Neural progenitor cell (in vitro differentiated cells): ENCODE measurements around the gene CHD1. TPM values are rescaled to one million over a fixed set of nuclear protein-coding genes. Genes with fewer than 3 reads are reported as not detected.

Source experiments
- DNase-seq: peaks from one replicate; pipeline ENCODE4 v3.0.0-alpha.2; 2016; ENCODE audit warnings: low spot score
- H2AFZ ChIP-seq: fragments of 200-600 bp; sonication (generic); replicated peaks from 2 replicates; pipeline ENCODE4 v1.6.1; 2016; ENCODE audit warnings: antibody characterized with exemption
- H3F3A ChIP-seq: fragments of 200-600 bp; sonication (generic); 2 replicates; pipeline ENCODE4 v1.6.1; 2016; ENCODE audit warnings: antibody characterized with exemption, low read depth
- H3K27ac ChIP-seq: fragments of 200-600 bp; sonication (generic); 2 replicates; pipeline ENCODE4 v1.5.1; 2016; ENCODE audit warnings: mild to moderate bottlenecking
- H3K27me3 ChIP-seq: fragments of 200-600 bp; sonication (generic); 2 replicates; pipeline ENCODE4 v1.6.1; 2016; ENCODE audit warnings: mild to moderate bottlenecking, moderate library complexity
- H3K36me3 ChIP-seq: fragments of 200-600 bp; sonication (generic); 2 replicates; pipeline ENCODE4 v1.5.1; 2016
- H3K4me1 ChIP-seq: fragments of 200-600 bp; sonication (generic); 2 replicates; pipeline ENCODE4 v1.6.1; 2016; ENCODE audit warnings: mixed run types
- H3K4me2 ChIP-seq: fragments of 200-600 bp; sonication (generic); 2 replicates; pipeline ENCODE4 v1.6.1; 2016
- H3K4me3 ChIP-seq: fragments of 200-600 bp; sonication (generic); 2 replicates; pipeline ENCODE4 v1.5.1; 2016
- H3K79me2 ChIP-seq: fragments of 200-600 bp; sonication (generic); 2 replicates; pipeline ENCODE4 v1.6.1; 2016; ENCODE audit warnings: low read depth
- H3K9ac ChIP-seq: fragments of 200-600 bp; sonication (generic); 2 replicates; pipeline ENCODE4 v1.6.1; 2016
- H3K9me3 ChIP-seq: fragments of 200-600 bp; sonication (generic); 2 replicates; pipeline ENCODE4 v1.5.1; 2016; ENCODE audit warnings: low read depth
- H4K20me1 ChIP-seq: fragments of 200-600 bp; sonication (generic); 2 replicates; pipeline ENCODE4 v1.6.1; 2016; ENCODE audit warnings: low read depth
- H3K27ac Mint-ChIP-seq: 3 replicates; pipeline ENCODE4 v1.8.0; 2021; ENCODE audit warnings: mixed read lengths
- H3K27me3 Mint-ChIP-seq: 2 replicates; pipeline ENCODE4 v1.8.0; 2022; ENCODE audit warnings: low read depth, mild to moderate bottlenecking, inconsistent platforms, moderate library complexity, mixed read lengths; ENCODE audit not compliant: insufficient read depth
- H3K36me3 Mint-ChIP-seq: 3 replicates; pipeline ENCODE4 v1.8.0; 2021; ENCODE audit warnings: mixed read lengths
- H3K4me1 Mint-ChIP-seq: 3 replicates; pipeline ENCODE4 v1.8.0; 2021; ENCODE audit warnings: mixed read lengths
- H3K4me3 Mint-ChIP-seq: 3 replicates; pipeline ENCODE4 v1.8.0; 2021; ENCODE audit warnings: mild to moderate bottlenecking, moderate library complexity, mixed read lengths
- H3K9me3 Mint-ChIP-seq: 3 replicates; pipeline ENCODE4 v1.8.0; 2020; ENCODE audit warnings: mixed read lengths
- EZH2 ChIP-seq: fragments of 200-600 bp; sonication (generic); IDR thresholded peaks from 2 replicates; pipeline ENCODE4 v1.6.1; 2017; ENCODE audit warnings: antibody characterized with exemption, mild to moderate bottlenecking, moderate library complexity
- EZH2phosphoT487 ChIP-seq: fragments of 200-600 bp; sonication (generic); IDR thresholded peaks from 2 replicates; pipeline ENCODE4 v1.6.1; 2017; ENCODE audit warnings: antibody characterized with exemption
- total RNA-seq: library from RNA; depleted of rRNA; stranded (reverse); fragments of >200 nt; gene quantifications from 2 replicates; pipeline ENCODE4 v1.2.3, GENCODE V29; 2015; ENCODE audit warnings: low replicate concordance
- TF ChIP-seq, protein P1 (sequence below): fragments of 200-600 bp; sonication (generic); IDR thresholded peaks from 2 replicates; pipeline ENCODE4 v1.5.1; 2017; ENCODE audit warnings: antibody characterized with exemption, mild to moderate bottlenecking

CHD1 gene
- total RNA-seq, 1 donor from 2014 or later, result 198 TPM

DNA sequence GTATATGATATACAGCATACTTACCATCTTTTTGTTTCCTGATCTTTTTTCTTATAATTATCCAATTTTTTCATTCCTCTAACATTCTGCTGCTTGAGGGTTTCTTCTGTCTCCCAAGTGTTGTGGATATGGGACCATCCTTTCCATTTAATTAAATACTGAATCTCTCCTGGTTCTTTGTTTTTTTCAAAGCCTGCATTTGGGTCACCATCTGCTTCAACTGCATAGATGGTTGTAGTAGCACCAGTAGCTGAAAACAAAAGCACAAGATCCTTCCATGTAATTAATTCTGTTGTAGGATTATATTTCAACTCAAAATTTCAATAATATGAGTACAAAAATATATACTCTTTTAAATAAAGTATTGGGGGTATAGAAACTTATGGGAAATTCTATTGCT, 29.4 kb downstream of the CHD1 start:
- DNase-seq, result no peak
- Histone ChIP-seq H3K4me2 (no peak overlapping the region), H3K4me1 (no peaks in the 10 kb centered on the region), H3K9me3 (no peaks in the 10 kb centered on the region), H2AFZ (no peak overlapping the region), H4K20me1 (peaks cover 2% of the 10 kb centered on the region), H3K36me3 (peaks cover 73% of the 10 kb centered on the region), H3K27ac (no peak overlapping the region), H3K4me3 (no peak overlapping the region), H3K9ac (no peak overlapping the region), H3F3A (peaks cover 2% of the 10 kb centered on the region), H3K79me2 (peaks cover 26% of the 10 kb centered on the region), H3K27me3 (no peaks in the 10 kb centered on the region)
- Mint-ChIP-seq H3K27ac (no peak overlapping the region), H3K9me3 (no peaks in the 10 kb centered on the region), H3K4me3 (no peak overlapping the region), H3K36me3 (peaks cover 34% of the 10 kb centered on the region), H3K27me3 (no peaks in the 10 kb centered on the region), H3K4me1 (no peaks in the 10 kb centered on the region)
- TF ChIP-seq EZH2phosphoT487 (no peak), EZH2 (no peak)
- TF ChIP-seq, protein P1, sequence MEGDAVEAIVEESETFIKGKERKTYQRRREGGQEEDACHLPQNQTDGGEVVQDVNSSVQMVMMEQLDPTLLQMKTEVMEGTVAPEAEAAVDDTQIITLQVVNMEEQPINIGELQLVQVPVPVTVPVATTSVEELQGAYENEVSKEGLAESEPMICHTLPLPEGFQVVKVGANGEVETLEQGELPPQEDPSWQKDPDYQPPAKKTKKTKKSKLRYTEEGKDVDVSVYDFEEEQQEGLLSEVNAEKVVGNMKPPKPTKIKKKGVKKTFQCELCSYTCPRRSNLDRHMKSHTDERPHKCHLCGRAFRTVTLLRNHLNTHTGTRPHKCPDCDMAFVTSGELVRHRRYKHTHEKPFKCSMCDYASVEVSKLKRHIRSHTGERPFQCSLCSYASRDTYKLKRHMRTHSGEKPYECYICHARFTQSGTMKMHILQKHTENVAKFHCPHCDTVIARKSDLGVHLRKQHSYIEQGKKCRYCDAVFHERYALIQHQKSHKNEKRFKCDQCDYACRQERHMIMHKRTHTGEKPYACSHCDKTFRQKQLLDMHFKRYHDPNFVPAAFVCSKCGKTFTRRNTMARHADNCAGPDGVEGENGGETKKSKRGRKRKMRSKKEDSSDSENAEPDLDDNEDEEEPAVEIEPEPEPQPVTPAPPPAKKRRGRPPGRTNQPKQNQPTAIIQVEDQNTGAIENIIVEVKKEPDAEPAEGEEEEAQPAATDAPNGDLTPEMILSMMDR, result no peak

DNA sequence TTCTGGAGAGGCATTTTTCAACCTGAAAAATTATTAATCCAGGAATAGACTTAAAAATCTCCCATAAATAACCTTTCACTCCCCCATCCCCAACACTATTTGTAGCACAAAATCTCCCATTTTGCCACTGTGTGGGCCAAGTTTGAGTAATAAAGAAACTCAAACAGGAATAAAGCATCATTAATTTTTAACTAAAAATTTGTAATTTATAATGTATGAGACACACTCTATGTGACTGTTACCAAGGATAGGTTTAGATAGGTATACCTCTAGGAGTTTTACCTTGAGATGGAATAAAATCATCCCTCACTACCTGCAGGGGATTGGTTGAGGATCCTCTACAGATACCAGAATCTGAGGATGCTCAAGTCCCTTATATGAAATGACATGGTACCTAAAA, 30.1 kb downstream of the CHD1 start:
- Histone ChIP-seq H2AFZ (no peak overlapping the region), H3F3A (peaks cover 7% of the 10 kb centered on the region), H3K79me2 (peaks cover 19% of the 10 kb centered on the region), H4K20me1 (peaks cover 2% of the 10 kb centered on the region), H3K9me3 (no peaks in the 10 kb centered on the region), H3K4me1 (no peaks in the 10 kb centered on the region), H3K4me3 (no peak overlapping the region), H3K4me2 (no peak overlapping the region), H3K27ac (no peak overlapping the region), H3K27me3 (no peaks in the 10 kb centered on the region), H3K36me3 (peaks cover 76% of the 10 kb centered on the region), H3K9ac (no peak overlapping the region)
- H3K36me3 Mint-ChIP-seq, result peaks cover 36% of the 10 kb centered on the region
- DNase-seq, result no peak
- no peaks in the 10 kb centered on the region for H3K9me3 Mint-ChIP-seq
- H3K27me3 Mint-ChIP-seq, result no peaks in the 10 kb centered on the region
- no peak overlapping the region for H3K27ac Mint-ChIP-seq
- H3K4me3 Mint-ChIP-seq, result no peak overlapping the region
- no peaks in the 10 kb centered on the region for H3K4me1 Mint-ChIP-seq
- no peak for TF ChIP-seq EZH2phosphoT487
- TF ChIP-seq, protein P1, result no peak
- TF ChIP-seq EZH2, result no peak

DNA sequence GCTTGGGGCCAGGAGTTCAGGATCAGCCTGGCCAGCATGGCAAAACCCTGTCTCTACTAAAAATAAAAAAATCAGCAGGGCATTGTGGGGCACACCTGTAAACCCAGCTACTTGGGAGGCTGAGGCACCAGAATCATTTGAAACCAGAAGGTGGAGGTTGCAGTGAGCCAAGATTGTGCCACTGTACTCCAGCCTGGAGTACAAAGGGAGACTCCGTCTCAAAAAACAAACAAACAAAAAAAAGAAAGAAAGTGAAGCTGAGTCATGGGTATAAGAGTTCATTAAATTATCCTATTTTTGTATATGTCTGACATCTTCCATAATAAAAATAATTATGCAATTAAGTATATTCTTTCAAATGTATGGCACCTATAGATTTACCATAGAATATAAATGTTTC, 37.2 kb downstream of the CHD1 start:
- no peak overlapping the region for H2AFZ ChIP-seq
- Mint-ChIP-seq H3K36me3 (peaks cover 30% of the 10 kb centered on the region), H3K9me3 (no peaks in the 10 kb centered on the region), H3K4me3 (no peak overlapping the region), H3K4me1 (no peaks in the 10 kb centered on the region), H3K27ac (no peak overlapping the region), H3K27me3 (no peaks in the 10 kb centered on the region)
- H3K36me3 ChIP-seq, result peaks cover 51% of the 10 kb centered on the region
- no peak overlapping the region for H3K9ac ChIP-seq
- no peaks in the 10 kb centered on the region for H3K4me1 ChIP-seq
- TF ChIP-seq, protein P1, result no peak
- TF ChIP-seq EZH2 (no peak), EZH2phosphoT487 (no peak)
- no peaks in the 10 kb centered on the region for H3K79me2 ChIP-seq
- H3K4me2 ChIP-seq, result no peak overlapping the region
- H4K20me1 ChIP-seq, result no peaks in the 10 kb centered on the region
- H3F3A ChIP-seq, result peaks cover 4% of the 10 kb centered on the region
- no peaks in the 10 kb centered on the region for H3K9me3 ChIP-seq
- no peaks in the 10 kb centered on the region for H3K27me3 ChIP-seq
- H3K27ac ChIP-seq, result no peak overlapping the region
- H3K4me3 ChIP-seq, result no peak overlapping the region
- no peak for DNase-seq
